ENCODE data around the gene SWT1. TPM values are rescaled to one million over a fixed set of nuclear protein-coding genes. Genes with fewer than 3 reads are reported as not detected.

The SWT1 gene
- total and polyA plus RNA-seq, 9 of the 15 experiments (the other 6 are each of a cell fraction or from before 2014, with no cell fraction given), result 1.5 to 3.4 (median 2.3) TPM

DNA sequence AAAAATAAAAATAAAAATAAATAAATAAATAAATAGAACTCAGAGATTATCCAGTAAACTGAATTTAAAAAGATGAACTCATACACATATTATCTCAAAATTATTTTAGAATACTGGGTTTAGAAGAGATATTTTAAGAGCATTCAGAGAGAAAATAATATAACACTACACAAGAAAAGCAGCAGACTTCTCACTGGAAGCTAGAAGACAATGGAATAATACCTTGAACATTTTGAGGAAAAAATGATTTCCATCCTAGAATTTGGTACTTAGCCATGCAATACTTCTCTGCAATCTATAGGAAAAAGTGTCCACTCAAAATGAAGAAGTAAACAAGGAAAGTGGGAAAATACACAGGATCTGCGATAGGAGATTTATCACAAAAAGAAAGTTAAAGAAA lies 24.4 kb upstream of the SWT1 start:
- 89% methylated on average over 1 of the region's 1 CpG for WGBS (ENCODE audit: insufficient coverage, low coverage, missing lambda C conversion rate)
- BruUV-seq (replicated peaks), result no TSS peak
- TF ChIP-seq, protein P1, sequence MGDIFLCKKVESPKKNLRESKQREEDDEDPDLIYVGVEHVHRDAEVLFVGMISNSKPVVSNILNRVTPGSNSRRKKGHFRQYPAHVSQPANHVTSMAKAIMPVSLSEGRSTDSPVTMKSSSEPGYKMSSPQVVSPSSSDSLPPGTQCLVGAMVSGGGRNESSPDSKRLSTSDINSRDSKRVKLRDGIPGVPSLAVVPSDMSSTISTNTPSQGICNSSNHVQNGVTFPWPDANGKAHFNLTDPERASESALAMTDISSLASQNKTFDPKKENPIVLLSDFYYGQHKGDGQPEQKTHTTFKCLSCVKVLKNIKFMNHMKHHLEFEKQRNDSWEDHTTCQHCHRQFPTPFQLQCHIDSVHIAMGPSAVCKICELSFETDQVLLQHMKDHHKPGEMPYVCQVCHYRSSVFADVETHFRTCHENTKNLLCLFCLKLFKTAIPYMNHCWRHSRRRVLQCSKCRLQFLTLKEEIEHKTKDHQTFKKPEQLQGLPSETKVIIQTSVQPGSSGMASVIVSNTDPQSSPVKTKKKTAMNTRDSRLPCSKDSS (IDR thresholded peaks at IDR 0.05; ENCODE audit: low read depth, partially characterized antibody), result peak; percentile 61
- TF ChIP-seq TRIM28 (IDR thresholded peaks at IDR 0.05), result peak; percentile 90
- peak; percentile 88 for TF ChIP-seq CBX5 (IDR thresholded peaks at IDR 0.05; ENCODE audit: borderline replicate concordance, low read depth)
- peak; percentile 11 to 61; a peak in 2 of 4 replicates for TF ChIP-seq TRIM24 (IDR thresholded peaks at IDR 0.05)
- no peak for TF ChIP-seq FOXP1 (CRISPR knock-in tag; IDR thresholded peaks at IDR 0.05)
- TF ChIP-seq ZNF445 (CRISPR knock-in tag; IDR thresholded peaks at IDR 0.05; ENCODE audit: low read depth), result no peak
- TF ChIP-seq ZFX (CRISPR knock-in tag; IDR thresholded peaks at IDR 0.05), result no peak
- TF ChIP-seq CBX3 (IDR thresholded peaks at IDR 0.05; ENCODE audit: borderline replicate concordance in 1 of 2, low read length in 2 of 2), result peak in 1 of 2 experiments; percentile 96; a peak in 2 of 3 replicates
- 0 out of 2 replicates have a peak, but pooled peaks have one; percentile 21 for TF ChIP-seq XRCC3 (IDR thresholded peaks at IDR 0.05)
- TF ChIP-seq SMAD3 (CRISPR knock-in tag; conservative IDR thresholded peaks at IDR 0.05), result no peak
- Histone ChIP-seq H3K27ac (ENCODE audit: extremely low read depth, low read depth, low read length) (no peak overlapping the region), H3K36me3 (ENCODE audit: control insufficient read depth, insufficient read depth, low read length) (peaks cover 42% of the 10 kb centered on the region; the same call in 2 of the 3 replicates), H3K9me1 (ENCODE audit: control insufficient read depth, insufficient read depth, low read length) (no peaks in the 10 kb centered on the region), H3K79me2 (ENCODE audit: control insufficient read depth, insufficient read depth, low read length) (no peaks in the 10 kb centered on the region), H2AFZ (ENCODE audit: low read depth, low read length) (no peak overlapping the region), H3K4me1 (replicated peaks in 1 of 2; ENCODE audit: control insufficient read depth in 2 of 2, insufficient read depth in 2 of 2, low read length in 2 of 2) (no peaks in the 10 kb centered on the region), H3K4me2 (ENCODE audit: insufficient read depth, low read length) (no peak overlapping the region), H4K20me1 (replicated peaks; ENCODE audit: control insufficient read depth, insufficient read depth, low read length) (no peaks in the 10 kb centered on the region), H3K27me3 (ENCODE audit: control insufficient read depth in 2 of 2, insufficient read depth in 2 of 2, low read length in 2 of 2) (no peaks in the 10 kb centered on the region), H3K4me3 (no peak overlapping the region), H3K9ac (ENCODE audit: insufficient read depth in 1 of 2, low read depth in 2 of 2, low read length in 2 of 2) (no peak overlapping the region), H3K9me3 (replicated peaks; ENCODE audit: control insufficient read depth, insufficient read depth, low read depth, low read length) (peaks cover 3% of the 10 kb centered on the region)
- ChIA-PET CTCF (ENCODE audit: low intra/inter-chr PET ratio) (no interaction called here), POLR2A (interaction anchor here (0.6 kb wide), 1 partner anchor 1141 kb away, joined by 3 read pairs; no protein-coding TSS in a partner anchor)
- ATAC-seq, result no peak
- in situ Hi-C loops (cut with MboI) (no loop called here), intact Hi-C loops (cut with micrococcal nuclease) (no loop called here)
- no peak for DNase-seq (ENCODE audit: extremely low read depth in 1 of 4, low spot score in 3 of 4)
- no peak for FAIRE-seq
